SJCRH30 (cell line): ENCODE data around the gene BCS1L. TPM values are rescaled to one million over a fixed set of nuclear protein-coding genes. Genes with fewer than 3 reads are reported as not detected.
"Not testable (repeated sequence)": the region's sequence is repeated elsewhere in the genome, so short reads cannot be mapped to it uniquely, and the experiment has no call there.

Experiments
- DNase-seq, 2 experiments: peaks; one replicate each; pipeline ENCODE4 v3.0.0-alpha.2; 2015 to 2020
- H3K27ac ChIP-seq: fragments of 250-450 bp; sonication (Bioruptor Pico); 2 replicates; pipeline ENCODE4 v1.5.1; 2020; ENCODE audit warnings: mild to moderate bottlenecking, moderate library complexity
- H3K27me3 ChIP-seq: fragments of 250-450 bp; sonication (Bioruptor Pico); 2 replicates; pipeline ENCODE4 v1.5.1; 2020; ENCODE audit warnings: mild to moderate bottlenecking, moderate library complexity
- H3K36me3 ChIP-seq: fragments of 250-450 bp; sonication (Bioruptor Pico); 2 replicates; pipeline ENCODE4 v1.5.1; 2020; ENCODE audit warnings: mild to moderate bottlenecking, moderate library complexity
- H3K4me1 ChIP-seq: fragments of 250-450 bp; sonication (Bioruptor Pico); 2 replicates; pipeline ENCODE4 v1.5.1; 2020; ENCODE audit warnings: mild to moderate bottlenecking, moderate library complexity
- H3K4me3 ChIP-seq: fragments of 250-450 bp; sonication (Bioruptor Pico); 2 replicates; pipeline ENCODE4 v1.5.1; 2020; ENCODE audit warnings: mild to moderate bottlenecking, moderate library complexity
- H3K9me3 ChIP-seq: fragments of 250-450 bp; sonication (Bioruptor Pico); replicated peaks from 2 replicates; pipeline ENCODE4 v1.5.1; 2020; ENCODE audit warnings: mild to moderate bottlenecking, moderate library complexity
- total RNA-seq: library from RNA; depleted of rRNA; stranded (reverse); fragments of >200 nt; shearing (Covaris generic); gene quantifications from 2 replicates; pipeline ENCODE4 v1.2.3, GENCODE V29; 2014; rRNA removed

Gene BCS1L
- total RNA-seq, 1 experiment from 2014 or later: 33.7 TPM

- not testable (repeated sequence) for H3K36me3 ChIP-seq, H3K9me3 ChIP-seq, H3K27ac ChIP-seq, H3K4me3 ChIP-seq, H3K27me3 ChIP-seq, H3K4me1 ChIP-seq
- DNase-seq: peak; percentile 65 to 80
Measured at GRCh38 chr2:218687400-218688060, 28.0 kb downstream of the BCS1L start.

- no peak overlapping the region for H3K27ac ChIP-seq
- peaks cover 5% of the 10 kb centered on the region for H3K36me3 ChIP-seq
- no peak for DNase-seq
Measured at GRCh38 chr2:218691234-218691633, 31.8 kb downstream of the BCS1L start.

GRCh38 chr2:218694405-218695145 lies 35.1 kb downstream of the BCS1L start:
- H3K36me3 ChIP-seq: peaks cover 5% of the 10 kb centered on the region
- DNase-seq: no peak
- no peaks in the 10 kb centered on the region for H3K9me3 ChIP-seq
- no peaks in the 10 kb centered on the region for H3K27me3 ChIP-seq
- H3K4me1 ChIP-seq: no peaks in the 10 kb centered on the region
- no peak overlapping the region for H3K4me3 ChIP-seq
- H3K27ac ChIP-seq: no peak overlapping the region

More at GRCh38 chr2:218691234-218691633, 31.8 kb downstream of the BCS1L start:
- Histone ChIP-seq H3K27me3 (no peaks in the 10 kb centered on the region), H3K4me1 (no peaks in the 10 kb centered on the region), H3K4me3 (no peak overlapping the region), H3K9me3 (no peaks in the 10 kb centered on the region)

- no peak for DNase-seq
- Histone ChIP-seq H3K27ac (no peak overlapping the region), H3K4me3 (no peak overlapping the region), H3K27me3 (no peaks in the 10 kb centered on the region), H3K36me3 (peaks cover under 1% of the 10 kb centered on the region; the same call in 1 of the 2 replicates), H3K9me3 (no peaks in the 10 kb centered on the region), H3K4me1 (no peaks in the 10 kb centered on the region)
Measured at GRCh38 chr2:218698885-218699284, 39.4 kb downstream of the BCS1L start.

- Histone ChIP-seq H3K27ac (no peak overlapping the region), H3K9me3 (no peaks in the 10 kb centered on the region), H3K27me3 (no peaks in the 10 kb centered on the region), H3K36me3 (no peaks in the 10 kb centered on the region), H3K4me1 (no peaks in the 10 kb centered on the region), H3K4me3 (no peak overlapping the region)
- no peak for DNase-seq
Measured at GRCh38 chr2:218701806-218702205, 42.3 kb downstream of the BCS1L start.

GRCh38 chr2:218703341-218703740 lies 43.9 kb downstream of the BCS1L start:
- H3K4me3 ChIP-seq: no peak overlapping the region
- no peaks in the 10 kb centered on the region for H3K27me3 ChIP-seq
- H3K36me3 ChIP-seq: no peaks in the 10 kb centered on the region
- H3K4me1 ChIP-seq: no peaks in the 10 kb centered on the region
- H3K9me3 ChIP-seq: no peaks in the 10 kb centered on the region
- DNase-seq: no peak
- no peak overlapping the region for H3K27ac ChIP-seq

- H3K36me3 ChIP-seq: no peaks in the 10 kb centered on the region
- H3K9me3 ChIP-seq: no peaks in the 10 kb centered on the region
- H3K27ac ChIP-seq: no peak overlapping the region
- 0 out of 2 replicates have a peak, but pooled peaks cover 2% of the 10 kb centered on the region for H3K4me1 ChIP-seq
- no peaks in the 10 kb centered on the region for H3K27me3 ChIP-seq
- H3K4me3 ChIP-seq: no peak overlapping the region
- DNase-seq: no peak
Measured at GRCh38 chr2:218708086-218708485, 48.6 kb downstream of the BCS1L start.

GRCh38 chr2:218709908-218710307 lies 50.4 kb downstream of the BCS1L start:
- Histone ChIP-seq H3K27me3 (no peaks in the 10 kb centered on the region), H3K4me3 (no peak overlapping the region), H3K36me3 (peaks cover under 1% of the 10 kb centered on the region; the same call in 1 of the 2 replicates), H3K4me1 (0 out of 2 replicates have a peak, but pooled peaks cover 2% of the 10 kb centered on the region), H3K9me3 (no peaks in the 10 kb centered on the region), H3K27ac (no peak overlapping the region)
- no peak for DNase-seq

- Histone ChIP-seq H3K4me3 (peak overlapping the region; percentile 81), H3K27ac (no peak overlapping the region), H3K36me3 (peaks cover 4% of the 10 kb centered on the region), H3K4me1 (0 out of 2 replicates have a peak, but pooled peaks cover 2% of the 10 kb centered on the region), H3K27me3 (no peaks in the 10 kb centered on the region), H3K9me3 (no peaks in the 10 kb centered on the region)
- no peak for DNase-seq
Measured at GRCh38 chr2:218710334-218710686, 50.8 kb downstream of the BCS1L start.

- DNase-seq: peak; percentile 98
- peak within 1 kb of the TSS; percentile 81 for H3K4me3 ChIP-seq
Measured at GRCh38 chr2:218710687-218711549, 51.4 kb downstream of the BCS1L start, which contains the start of gene TTLL4. Gene TTLL4, plus strand, starts transcription at chr2:218710835. Its CDS starts 26,842 bp downstream, at chr2:218737677.

GRCh38 chr2:218711550-218711929 lies 52.1 kb downstream of the BCS1L start:
- peaks cover 12% of the 10 kb centered on the region for H3K36me3 ChIP-seq
- H3K27me3 ChIP-seq: no peaks in the 10 kb centered on the region
- no peaks in the 10 kb centered on the region for H3K9me3 ChIP-seq
- H3K4me1 ChIP-seq: 0 out of 2 replicates have a peak, but pooled peaks cover 2% of the 10 kb centered on the region
- peak overlapping the region; percentile 63 for H3K27ac ChIP-seq
- H3K4me3 ChIP-seq: peak overlapping the region; percentile 81
- no peak for DNase-seq

More at GRCh38 chr2:218710687-218711549, 51.4 kb downstream of the BCS1L start, which contains the start of gene TTLL4:
- Histone ChIP-seq H3K4me1 (0 out of 2 replicates have a peak, but pooled peaks cover 2% of the 10 kb centered on the region), H3K27me3 (no peaks in the 10 kb centered on the region), H3K27ac (peak within 1 kb of the TSS; percentile 63), H3K36me3 (peaks cover 8% of the 10 kb centered on the region), H3K9me3 (no peaks in the 10 kb centered on the region)

Other genes starting within 250 kb of the BCS1L start
- gene VIL1, start 240.6 kb upstream of the BCS1L start, total RNA-seq: 0.02 and 0.03 TPM in 2 replicates
- gene USP37, start 91.3 kb upstream of the BCS1L start, total RNA-seq: 30.2 and 34.9 TPM in 2 replicates
- gene CNOT9, start 90.8 kb upstream of the BCS1L start, total RNA-seq: 166 and 188 TPM in 2 replicates
- gene PLCD4, start 51.8 kb upstream of the BCS1L start, total RNA-seq: 0.71 and 0.75 TPM in 2 replicates
- 14.6 and 15.0 TPM in 2 replicates for gene ZNF142, start 60 bp upstream of the BCS1L start, total RNA-seq
- 18.5 and 22.6 TPM in 2 replicates for gene RNF25, start 12.3 kb downstream of the BCS1L start, total RNA-seq
- gene STK36, start 12.4 kb downstream of the BCS1L start, total RNA-seq: 11.2 and 14.9 TPM in 2 replicates
- gene TTLL4, start 51.2 kb downstream of the BCS1L start, total RNA-seq: 52.1 and 60.8 TPM in 2 replicates
- gene CYP27A1, start 122.5 kb downstream of the BCS1L start, total RNA-seq: 3.2 and 3.6 TPM in 2 replicates
- gene PRKAG3, start 172.1 kb downstream of the BCS1L start, total RNA-seq: 0.13 and 0.16 TPM in 2 replicates
- 0.08 and 0.10 TPM in 2 replicates for gene WNT6, start 200.1 kb downstream of the BCS1L start, total RNA-seq
- 0.10 and 0.28 TPM in 2 replicates for gene WNT10A, start 221.2 kb downstream of the BCS1L start, total RNA-seq